Renal pelvis (tissue), 4 donors: ENCODE results near the gene MTF2. TPM values are rescaled to one million over a fixed set of nuclear protein-coding genes. Genes with fewer than 3 reads are reported as not detected.
"Not testable (repeated sequence)": the region's sequence is repeated elsewhere in the genome, so short reads cannot be mapped to it uniquely, and the experiment has no call there.

Source experiments
- DNase-seq: peaks from one replicate; pipeline ENCODE4 v3.0.0-alpha.2; 2013
- polyA plus RNA-seq, 3 donors: library from polyadenylated mRNA; unstranded; fragments of 120-200 nt; gene quantifications; one replicate each; pipeline ENCODE4 v1.2.1, GENCODE V29; 2013; ENCODE audit not compliant: insufficient read length in 3 of 3

Gene MTF2
- polyA plus RNA-seq, 3 donors: 41.8 to 68.6 (median 60.8) TPM

DNA sequence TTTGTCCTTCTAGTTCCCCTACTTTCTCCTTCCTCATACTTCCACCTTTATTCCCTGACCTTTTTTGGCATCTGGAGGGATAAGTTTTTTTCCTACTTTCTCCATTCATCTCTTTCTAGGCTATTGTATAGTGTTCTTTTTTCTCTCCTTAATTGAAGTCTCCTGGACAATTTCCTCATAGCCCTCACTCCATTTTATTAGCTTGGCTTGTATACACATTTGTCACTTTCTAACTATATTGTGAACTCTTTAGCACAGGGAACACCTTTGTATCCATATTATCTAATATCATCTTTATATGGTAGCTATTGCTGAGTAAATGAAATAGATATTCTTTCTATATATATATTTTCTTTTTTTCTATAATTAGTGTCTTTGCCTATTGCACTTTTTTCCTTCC, 53.6 kb downstream of the MTF2 start:
- DNase-seq: no peak

DNA sequence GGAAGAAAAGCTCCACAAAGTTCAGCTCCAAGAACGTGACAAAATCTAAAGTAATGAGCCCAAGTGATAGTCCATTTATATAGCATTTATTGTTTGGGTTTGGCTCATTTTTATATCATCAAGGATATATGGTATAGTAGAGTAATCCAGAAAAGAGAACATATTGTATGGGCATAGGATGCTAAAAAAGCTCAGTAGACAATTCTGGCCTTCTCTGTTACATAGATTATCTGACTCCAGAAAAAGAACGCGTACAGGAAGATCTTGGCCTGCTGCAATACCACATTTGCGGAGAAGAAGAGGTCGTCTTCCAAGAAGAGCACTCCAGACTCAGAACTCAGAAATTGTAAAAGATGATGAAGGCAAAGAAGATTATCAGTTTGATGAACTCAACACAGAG, 57.4 kb downstream of the MTF2 start:
- no peak for DNase-seq

DNA sequence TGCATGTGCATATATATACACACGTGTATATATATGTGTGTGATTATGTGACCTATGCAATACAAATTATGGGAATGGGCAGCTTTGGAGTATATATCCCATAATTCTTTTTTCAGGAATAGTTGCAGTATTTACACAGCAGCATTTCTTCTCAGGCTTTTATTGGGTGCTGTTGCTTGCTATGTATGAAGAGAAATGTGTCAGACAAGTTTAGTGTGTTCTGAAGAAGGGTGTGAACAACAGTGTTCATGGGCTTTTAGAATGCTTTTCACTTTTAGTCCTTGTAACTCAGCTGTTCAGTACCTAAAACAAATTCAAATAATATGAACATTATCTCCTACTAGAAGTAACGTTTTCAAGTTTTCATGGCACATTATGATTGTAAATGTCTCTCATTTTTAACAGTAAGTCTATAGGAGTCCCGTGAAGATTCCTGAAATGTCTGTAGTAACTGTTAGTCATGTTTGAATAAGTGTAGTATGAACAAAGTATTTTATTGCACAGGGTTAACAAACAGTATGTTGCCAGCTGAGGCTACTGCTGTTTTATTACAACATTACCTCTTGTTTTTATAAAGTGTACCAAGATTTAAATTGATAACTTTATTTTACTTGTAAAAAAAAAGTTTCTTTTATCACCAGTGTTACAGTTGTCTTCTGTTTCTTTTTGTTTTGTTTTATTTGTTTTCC, 58.7 kb downstream of the MTF2 start:
- no peak for DNase-seq

DNA sequence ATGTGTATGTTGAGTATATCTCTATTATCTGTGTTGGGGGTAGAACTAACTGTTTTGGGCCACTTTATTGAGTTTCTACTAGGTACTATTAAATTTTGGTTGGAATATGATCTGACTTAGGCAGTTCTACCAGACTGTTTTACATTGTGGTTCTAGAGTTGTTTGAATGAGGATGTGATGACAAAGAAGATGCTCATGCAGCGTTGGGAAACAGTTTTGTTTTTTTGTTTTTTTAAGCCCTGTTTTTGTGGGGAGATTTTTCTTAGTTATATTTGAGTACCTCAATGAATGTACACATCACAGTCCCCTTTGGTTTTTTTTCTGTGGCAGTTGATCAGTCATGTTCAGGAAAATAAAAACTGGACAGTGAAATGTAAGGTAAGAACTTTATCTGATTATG, 61.0 kb downstream of the MTF2 start:
- no peak for DNase-seq

GRCh38 chr1:93142161-93142560, 63.1 kb downstream of the MTF2 start:
- no peak for DNase-seq

GRCh38 chr1:93143136-93143535, 64.1 kb downstream of the MTF2 start:
- no peak for DNase-seq

- DNase-seq: no peak
Measured at GRCh38 chr1:93143769-93144168, 64.7 kb downstream of the MTF2 start.

- no peak for DNase-seq
Measured at GRCh38 chr1:93148001-93148400, 68.9 kb downstream of the MTF2 start.

DNA sequence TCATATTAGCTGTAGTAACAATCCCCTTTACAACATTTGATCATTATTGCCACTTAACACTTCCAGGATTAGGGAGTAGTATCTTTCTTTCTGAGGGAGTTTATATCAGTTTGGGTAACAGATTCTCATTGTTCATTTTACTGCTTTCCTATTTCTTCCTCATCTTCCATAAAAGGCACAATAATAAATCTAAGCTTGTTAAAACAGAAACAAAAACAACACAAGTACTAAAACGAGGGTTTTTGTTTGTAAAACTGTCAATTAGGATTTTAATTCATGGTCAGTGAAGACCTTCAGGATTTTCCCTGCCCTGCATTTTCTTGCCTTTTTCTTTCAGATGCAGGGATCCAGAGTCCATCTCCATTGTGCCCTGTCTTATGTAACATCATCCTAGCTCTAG, 71.6 kb downstream of the MTF2 start:
- no peak for DNase-seq

GRCh38 chr1:93151474-93151873, 72.4 kb downstream of the MTF2 start:
- DNase-seq: no peak

DNA sequence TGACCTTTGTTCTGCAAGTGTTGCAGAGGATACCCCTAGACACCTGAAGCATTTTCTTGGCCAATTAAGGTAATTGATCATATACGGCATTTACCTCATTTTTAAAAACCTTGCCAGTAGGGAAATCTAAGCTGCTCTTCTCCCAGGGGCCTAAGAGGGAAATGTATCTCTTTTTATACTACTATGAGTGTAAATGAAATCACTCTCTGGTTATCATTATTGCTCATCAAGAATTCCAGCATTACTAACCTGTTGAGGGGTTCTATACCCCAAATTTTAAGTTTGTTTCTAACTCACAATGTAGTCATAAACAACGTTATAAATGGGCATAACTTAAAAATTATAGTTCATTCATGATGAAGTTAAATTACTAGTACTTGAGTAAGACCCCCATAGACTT, 73.8 kb downstream of the MTF2 start:
- no peak for DNase-seq

GRCh38 chr1:93154898-93155297, 75.8 kb downstream of the MTF2 start:
- DNase-seq: no peak

DNA sequence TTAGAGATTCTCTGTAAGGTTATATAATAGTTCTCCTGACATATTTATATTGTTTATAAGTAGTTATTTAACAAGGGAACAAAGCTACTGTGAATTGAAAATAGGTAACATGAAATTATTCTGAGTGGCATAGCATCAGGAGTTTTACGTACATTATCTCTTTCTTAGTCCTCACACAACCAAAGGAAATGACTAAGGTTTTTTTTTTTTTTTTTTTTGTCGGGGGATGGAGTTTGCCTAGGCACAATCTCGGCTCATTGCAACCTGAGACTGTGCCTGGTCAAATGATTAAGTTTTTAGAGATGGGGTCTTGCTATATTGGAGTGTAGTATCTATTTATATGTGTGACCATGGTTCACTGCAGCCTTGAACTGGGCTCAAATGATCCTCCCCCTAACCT, 76.3 kb downstream of the MTF2 start:
- no peak for DNase-seq

- no peak for DNase-seq
Measured at GRCh38 chr1:93159337-93159736, 80.3 kb downstream of the MTF2 start.

DNA sequence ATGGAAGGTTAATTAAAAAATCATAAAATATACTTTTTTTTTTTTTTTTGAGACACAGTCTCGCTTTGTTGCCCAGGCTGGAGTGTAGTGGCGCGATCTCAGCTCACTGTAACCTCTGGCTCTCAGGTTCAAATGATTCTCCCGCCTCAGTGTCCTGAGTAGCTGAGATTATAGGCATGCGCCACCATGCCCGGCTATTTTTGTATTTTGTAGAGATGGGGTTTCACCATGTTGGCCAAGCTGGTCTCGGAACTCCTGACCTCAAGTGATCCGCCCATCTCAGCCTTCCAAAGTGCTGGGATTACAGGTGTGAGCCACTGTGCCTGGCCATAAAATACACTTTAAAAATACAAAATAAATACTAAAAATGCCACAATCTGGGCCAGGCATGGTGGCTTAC, 84.2 kb downstream of the MTF2 start:
- not testable (repeated sequence) for DNase-seq

GRCh38 chr1:93164816-93165215, 85.7 kb downstream of the MTF2 start:
- no peak for DNase-seq

GRCh38 chr1:93165895-93166294, 86.8 kb downstream of the MTF2 start:
- DNase-seq: not testable (repeated sequence)

- DNase-seq: no peak
Measured at GRCh38 chr1:93167006-93167405, 87.9 kb downstream of the MTF2 start.

GRCh38 chr1:93170141-93170678, 91.1 kb downstream of the MTF2 start:
- DNase-seq: not testable (repeated sequence)

- DNase-seq: no peak
Measured at GRCh38 chr1:93171549-93172034, 92.5 kb downstream of the MTF2 start.

DNA sequence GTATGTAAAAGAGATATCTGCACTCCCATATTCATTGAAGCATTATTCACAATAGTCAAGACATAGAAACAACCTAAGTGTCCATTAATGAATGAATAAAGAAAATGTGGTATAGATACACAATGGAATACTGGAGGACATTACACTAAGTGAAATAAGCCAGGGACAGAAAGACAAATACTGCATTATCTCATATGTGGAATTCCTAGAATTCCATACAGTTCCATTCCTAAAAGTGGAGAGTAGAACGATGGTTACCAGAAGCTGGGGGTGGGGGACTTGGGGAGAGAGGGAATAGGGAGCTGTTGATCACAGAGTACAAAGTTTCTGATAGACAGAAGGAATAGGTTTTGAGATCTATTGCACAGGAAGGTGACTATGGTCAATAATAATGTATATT, 93.7 kb downstream of the MTF2 start:
- no peak for DNase-seq

DNA sequence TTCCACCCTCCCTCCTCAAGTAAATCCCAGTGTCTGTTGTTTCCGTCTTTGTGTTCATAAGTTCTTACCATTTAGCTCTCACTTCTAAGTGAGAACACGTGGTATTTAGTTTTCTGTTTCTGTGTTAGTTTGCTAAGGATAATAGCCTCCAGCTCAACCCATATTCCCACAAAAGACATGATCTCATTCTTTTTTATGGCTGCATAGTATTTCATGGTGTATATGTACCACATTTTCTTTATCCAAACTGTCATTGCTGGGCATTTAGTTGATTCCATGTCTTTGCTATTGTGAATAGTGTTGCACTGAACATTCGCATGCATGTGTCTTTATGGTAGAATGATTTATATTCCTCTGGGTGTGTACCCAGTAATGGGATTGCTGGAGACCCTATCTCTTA, 95.6 kb downstream of the MTF2 start:
- not testable (repeated sequence) for DNase-seq

GRCh38 chr1:93177991-93178390, 98.9 kb downstream of the MTF2 start:
- DNase-seq: peak; percentile 41

DNA sequence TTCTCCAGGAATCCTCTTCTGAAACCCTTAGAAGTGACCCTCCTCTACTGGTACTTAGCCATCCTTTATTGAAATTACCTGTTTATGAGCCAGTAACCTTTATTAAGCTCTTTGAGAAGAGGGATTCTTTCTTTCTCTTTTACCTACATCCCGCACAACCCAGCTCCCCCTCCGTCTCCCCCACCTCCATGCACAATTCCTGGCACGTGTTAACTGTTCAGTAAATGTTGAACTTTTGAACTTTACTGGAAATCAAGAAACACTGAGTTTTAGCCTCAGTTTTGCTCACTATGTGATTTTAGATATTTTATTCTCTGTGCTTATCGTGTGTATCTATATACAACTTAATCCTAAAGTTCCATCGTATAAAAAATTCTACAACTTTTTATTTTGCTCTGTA, 99.3 kb downstream of the MTF2 start:
- DNase-seq: no peak
